Occipital lobe (tissue), 2 donors: Measurements from ENCODE around the gene MYO1C. TPM values are rescaled to one million over a fixed set of nuclear protein-coding genes. Genes with fewer than 3 reads are reported as not detected.
"Not testable (repeated sequence)": the region's sequence is repeated elsewhere in the genome, so short reads cannot be mapped to it uniquely, and the experiment has no call there.

Source experiments
- DNase-seq: peaks from one replicate; lab custom pipeline; 2025; lab: John Stamatoyannopoulos, UW
- total RNA-seq: library from RNA; depleted of rRNA; stranded (reverse); fragments of >200 nt; gene quantifications from one replicate; pipeline ENCODE4 v1.2.3, GENCODE V29; 2014

The MYO1C gene
- total RNA-seq, 1 donor from 2014 or later = 7.3 TPM

DNA sequence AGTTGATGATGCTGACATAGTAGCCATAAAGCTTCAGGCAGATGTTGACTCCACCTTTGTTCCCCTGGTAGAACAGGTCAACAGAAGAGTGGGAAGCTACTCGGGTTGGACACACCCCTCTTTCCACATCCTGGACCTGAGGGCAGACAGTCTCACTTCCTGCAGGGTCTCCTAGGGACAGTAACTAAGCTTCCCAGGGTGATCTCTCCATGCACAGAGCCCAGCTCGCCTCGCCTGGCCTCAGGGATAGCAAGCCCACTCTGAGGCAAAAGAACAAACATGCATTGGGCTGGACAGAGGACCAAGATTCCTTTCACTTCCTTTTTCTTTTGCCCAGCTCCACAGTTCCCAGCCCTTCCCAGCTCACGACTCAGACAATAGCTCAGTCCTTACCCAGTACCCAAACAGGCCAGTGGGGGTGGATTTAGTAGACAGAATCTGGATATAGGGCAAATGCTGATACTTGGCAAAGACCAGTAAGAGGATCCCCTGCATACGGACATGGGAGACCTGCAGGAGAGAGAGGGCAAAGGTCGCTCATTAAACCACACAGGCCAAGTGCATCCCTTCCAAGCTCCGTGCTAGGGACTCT, 16.9 kb upstream of the MYO1C start:
- DNase-seq = no peak

DNA sequence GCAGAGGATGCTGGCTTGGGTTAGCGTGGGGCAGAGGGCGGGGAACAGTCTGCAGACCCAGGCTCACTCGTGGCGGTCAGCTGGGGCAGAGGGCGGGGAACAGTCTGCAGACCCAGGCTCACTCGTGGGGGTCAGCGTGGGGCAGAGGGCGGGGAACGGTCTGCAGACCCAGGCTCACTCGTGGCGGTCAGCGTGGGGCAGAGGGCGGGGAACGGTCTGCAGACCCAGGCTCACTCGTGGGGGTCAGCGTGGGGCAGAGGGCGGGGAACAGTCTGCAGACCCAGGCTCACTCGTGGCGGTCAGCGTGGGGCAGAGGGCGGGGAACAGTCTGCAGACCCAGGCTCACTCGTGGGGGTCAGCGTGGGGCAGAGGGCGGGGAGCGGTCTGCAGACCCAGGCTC, 16.2 kb upstream of the MYO1C start:
- DNase-seq = not testable (repeated sequence)

DNA sequence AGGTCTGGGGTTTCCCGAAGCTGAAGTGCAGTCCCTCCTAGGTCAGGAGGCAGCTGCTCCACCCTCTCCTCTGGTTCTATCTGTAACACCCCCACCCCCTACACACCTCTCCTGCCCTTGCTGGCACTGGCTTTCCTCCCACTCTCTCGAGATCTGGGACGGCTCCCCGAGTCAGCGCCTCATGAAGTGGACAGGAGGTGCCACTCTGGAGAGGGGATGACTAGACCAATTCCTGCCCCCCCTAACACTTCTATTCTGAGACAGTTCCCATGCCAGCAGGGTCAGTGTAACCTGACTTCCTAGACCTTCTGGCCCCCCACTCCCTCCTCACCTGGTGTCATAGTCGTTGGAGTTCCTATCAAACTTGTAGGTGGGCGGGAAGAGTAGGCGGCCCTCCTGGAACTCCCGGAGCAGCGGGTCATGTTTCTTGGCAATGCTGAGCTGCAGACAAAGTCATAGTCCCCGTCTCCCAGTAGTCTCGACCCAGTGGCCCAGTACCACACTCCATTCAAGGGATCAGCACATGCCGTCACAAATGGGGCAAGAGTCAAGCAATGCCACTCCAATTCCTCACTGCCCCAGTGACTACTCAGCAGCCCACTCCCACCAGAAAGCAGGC, 14.3 kb upstream of the MYO1C start:
- DNase-seq = no peak

DNA sequence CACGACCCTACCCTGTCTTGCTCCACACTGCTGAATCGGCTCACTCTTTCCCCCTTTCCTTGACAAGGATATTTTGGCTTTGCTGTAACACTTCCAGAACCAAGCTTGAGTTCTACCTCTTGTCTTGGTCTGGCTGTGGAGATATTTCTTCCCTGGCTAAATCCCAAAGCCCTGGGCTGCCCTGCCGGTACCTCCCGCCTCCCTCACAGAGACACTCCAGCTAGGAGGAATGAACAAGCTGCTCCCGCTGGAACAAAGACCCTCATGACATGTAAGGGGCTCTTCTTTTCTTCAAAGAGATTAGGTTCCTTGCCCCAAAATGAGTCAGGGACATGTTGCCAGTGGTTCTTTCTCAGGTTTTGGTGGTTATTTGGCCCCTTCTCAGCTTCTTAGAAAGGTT, 13.1 kb upstream of the MYO1C start:
- no peak for DNase-seq

DNA sequence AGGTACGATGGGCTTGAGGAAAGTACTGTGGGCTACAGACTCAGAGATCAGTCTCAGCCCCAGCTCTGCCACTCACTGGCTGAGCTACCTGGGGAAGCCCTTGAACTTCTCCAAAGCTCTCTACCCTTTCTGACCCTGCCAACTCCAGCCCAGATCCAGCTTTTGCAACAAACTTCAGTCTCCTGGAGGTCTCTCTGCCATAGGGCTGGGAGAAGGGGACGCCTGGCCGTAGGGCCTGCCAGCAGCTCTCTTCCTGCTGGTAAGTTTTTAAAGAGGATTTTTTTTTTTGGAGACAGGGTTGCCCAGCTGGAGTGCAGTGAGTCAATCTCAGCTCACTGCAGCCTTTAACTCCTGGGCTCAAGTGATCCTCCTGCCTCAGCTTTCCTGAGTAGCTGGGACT, 12.4 kb upstream of the MYO1C start:
- no peak for DNase-seq

DNA sequence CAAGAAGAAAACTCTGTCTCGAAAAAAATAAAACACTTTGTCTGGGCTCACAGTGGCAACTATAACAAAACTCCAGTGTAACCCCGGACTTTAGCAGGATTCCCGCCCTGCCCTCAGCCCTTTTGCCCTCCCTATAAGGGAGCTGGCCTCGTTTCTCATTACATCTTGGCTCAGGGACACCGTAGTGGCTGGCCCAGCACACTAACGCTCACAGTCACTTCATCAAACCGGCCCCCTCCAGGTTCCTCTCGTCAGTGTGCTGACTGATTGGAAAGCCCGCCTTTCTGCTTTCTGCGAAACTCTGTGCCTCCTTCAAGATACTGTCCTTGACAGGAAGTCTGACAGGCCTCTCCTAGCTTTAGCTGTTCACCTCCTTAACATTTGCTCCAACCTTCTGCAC, 11.2 kb upstream of the MYO1C start:
- DNase-seq = no peak

DNA sequence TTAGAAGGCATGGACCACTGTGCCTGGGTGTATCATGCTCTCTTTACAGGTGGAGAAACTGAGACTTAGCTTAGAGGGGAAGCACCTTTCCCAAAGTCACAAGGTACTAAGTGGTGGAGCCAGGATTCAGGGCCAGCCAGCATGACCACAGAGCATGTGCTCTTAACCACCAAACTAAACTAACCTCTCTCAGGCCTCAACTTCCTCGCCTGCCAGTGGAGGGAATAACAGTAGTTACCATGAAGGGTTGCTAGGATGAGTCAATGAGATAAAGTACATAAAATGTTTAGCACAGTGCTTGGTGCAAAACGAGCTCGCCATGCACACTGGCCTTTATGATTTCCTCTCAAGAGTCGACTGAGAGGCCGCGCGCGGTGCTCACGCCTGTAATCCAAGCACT, 6.4 kb upstream of the MYO1C start:
- no peak for DNase-seq

DNA sequence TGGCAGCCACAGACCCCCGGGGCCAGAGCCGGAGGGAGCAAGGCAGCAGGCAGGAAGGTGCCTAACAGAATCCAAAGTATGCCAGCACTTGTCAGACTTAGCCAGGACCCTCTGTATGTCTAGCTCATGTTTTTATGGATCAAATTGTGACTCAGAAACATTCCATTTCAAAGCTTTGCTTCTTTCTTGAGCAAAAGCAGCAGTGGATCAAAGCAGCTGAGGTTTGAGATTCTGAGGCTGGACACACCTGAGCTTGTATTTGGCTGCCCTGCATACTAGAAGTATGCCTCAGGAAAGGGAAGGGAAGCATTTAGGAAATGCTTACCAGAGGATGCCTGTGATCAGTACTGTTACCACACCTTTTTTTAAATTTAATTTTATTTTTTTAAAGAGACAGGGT, 5.7 kb upstream of the MYO1C start:
- no peak for DNase-seq

DNA sequence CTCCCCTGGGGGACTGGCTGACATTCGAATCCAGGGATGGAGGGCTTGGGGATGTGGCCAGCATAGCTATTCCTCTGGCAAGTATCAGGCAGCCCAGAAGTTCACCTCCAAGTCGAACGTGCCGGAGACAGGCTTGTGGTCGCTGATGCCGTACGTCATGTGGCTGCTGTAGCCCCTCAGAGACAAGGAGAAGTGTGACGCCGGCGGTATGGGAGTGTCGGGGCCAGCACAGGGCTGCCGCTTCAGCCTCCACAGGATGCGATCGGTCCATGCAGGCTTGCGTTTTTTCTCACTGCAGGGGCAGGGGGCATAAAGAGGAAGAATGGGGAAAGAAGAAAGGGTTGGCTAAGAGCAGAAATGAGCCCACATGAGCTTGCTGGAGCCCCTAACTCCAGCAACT, 5.3 kb upstream of the MYO1C start:
- no peak for DNase-seq

DNA sequence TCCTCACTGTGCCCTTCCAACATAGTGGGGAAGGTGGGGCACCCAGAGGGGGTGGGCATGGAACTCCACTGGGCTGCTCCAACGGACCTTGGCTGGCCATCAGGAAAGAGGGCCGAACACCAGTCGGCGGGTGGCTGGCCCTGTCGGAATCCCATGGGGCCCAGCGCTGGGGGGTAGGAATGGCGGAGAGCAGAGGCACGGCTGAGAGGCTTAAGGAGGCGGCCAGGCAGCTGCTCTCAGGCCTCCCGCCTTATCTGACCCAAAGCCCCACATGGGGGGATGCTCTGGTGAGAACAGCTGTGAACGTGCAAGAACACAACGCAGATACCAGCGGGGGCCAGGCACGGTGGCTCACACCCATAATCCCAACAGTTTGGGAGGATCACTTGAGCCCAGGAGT, 4.4 kb upstream of the MYO1C start:
- DNase-seq = no peak

DNA sequence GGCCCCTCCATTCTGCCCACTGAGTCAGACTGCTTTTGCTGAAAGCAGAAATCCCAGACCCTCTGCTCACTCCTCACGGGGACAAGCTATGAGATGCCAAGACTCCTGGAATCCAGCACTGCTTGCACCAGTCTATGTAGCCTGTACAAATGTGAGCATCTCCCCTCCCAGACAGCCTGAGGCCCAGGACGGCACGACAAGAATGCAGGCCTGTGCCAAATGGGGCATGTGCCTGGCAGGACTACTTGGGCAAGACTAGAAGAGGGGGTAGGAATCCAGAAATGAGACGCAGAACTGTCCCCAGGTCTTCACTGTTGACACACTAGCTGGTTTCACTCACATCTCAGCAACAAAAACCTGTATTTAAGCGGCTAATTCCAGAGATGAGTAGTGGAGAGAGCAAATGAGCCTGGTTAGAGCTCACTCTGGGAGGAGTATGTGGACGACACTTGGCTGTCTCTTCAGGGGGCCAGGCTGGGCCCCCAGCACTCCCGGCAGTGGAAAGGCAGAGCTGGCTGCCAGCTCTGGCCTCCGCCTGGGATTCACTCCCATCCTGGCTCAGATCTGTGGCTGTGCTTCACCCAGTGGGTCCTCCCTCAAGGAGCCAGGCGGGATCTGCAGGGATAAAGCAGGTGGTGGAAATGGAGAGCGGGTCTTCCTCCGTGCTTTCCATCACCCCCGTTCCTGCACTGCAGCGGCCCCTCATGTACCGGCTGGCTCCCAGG, 2.9 kb upstream of the MYO1C start:
- no peak for DNase-seq

DNA sequence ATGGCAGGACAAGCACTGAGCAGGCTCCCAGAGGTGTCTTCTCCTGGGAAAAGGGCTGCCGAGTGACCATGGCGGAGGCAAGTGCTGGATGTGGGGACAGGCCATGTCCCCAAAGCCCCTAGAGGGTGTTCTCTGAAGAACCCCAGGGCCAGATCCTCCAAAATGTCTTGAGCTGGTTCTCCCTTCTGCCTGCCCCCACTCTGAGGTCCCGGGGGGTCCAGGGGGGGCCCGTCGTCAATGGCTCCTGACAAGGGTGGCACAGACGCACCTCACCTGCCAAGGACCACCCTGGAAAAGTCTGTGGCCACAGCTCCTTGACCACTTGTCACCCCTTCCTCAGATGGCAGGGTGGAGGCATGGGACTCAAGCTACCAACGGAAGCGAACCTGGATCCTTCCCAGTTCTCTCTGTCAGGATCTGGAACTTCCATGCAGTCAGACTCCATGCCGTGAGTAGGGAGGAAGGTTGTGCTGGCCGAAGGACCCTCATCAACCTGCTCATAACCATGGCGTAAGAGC, 2.3 kb upstream of the MYO1C start:
- no peak for DNase-seq

DNA sequence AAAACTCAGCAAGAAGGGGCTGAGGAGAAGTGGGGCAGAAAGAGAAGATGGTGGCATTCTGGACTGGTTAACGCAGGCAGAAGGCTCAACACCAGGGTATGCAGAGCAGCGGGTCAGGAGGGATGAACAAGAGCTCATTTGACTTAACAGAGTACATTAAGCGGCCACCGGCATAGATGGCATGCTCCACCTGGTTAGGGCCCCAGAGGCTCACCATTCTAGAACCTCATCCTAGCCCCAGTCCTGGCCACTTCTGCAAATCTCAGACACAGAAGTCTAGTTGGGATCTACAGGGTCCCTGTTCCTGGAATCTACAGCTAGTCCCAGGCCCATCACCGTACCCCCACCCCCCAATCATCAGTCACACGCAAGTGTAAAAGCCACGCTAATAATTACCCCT, 1.7 kb upstream of the MYO1C start:
- DNase-seq = no peak

DNA sequence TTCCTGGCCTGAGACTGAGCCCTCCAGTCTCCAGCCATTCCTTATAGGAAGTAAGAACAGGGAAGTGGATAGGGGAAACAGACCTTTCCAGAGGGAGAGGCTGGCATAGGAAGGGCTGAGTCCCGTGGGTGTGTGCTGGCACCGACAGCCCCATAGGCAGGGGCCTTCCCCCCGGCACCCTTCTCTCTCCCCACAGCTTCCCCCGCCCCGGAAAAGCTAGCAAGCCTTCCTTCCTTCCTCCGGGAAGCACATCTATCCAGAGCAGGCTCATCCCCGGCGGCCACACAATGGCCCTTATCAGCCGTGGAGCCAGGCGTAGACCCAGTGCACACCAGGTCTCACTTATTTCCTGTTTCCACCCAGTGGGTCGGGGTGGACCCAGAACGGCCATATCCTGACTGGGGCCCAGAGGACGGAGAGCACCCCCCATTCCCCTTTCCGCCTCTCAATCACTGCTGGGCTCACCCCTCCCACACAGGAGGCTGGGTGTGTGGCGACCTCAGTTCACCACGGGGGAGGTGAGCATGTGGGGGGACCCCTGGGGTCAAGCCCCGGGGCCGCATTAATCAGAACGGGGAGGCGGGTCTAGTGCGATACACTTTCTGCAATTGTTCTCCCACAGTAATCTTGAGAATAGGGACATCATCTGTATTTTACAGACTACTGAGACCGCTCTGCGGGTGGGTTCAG, 950 bp upstream of the MYO1C start:
- DNase-seq = no peak

DNA sequence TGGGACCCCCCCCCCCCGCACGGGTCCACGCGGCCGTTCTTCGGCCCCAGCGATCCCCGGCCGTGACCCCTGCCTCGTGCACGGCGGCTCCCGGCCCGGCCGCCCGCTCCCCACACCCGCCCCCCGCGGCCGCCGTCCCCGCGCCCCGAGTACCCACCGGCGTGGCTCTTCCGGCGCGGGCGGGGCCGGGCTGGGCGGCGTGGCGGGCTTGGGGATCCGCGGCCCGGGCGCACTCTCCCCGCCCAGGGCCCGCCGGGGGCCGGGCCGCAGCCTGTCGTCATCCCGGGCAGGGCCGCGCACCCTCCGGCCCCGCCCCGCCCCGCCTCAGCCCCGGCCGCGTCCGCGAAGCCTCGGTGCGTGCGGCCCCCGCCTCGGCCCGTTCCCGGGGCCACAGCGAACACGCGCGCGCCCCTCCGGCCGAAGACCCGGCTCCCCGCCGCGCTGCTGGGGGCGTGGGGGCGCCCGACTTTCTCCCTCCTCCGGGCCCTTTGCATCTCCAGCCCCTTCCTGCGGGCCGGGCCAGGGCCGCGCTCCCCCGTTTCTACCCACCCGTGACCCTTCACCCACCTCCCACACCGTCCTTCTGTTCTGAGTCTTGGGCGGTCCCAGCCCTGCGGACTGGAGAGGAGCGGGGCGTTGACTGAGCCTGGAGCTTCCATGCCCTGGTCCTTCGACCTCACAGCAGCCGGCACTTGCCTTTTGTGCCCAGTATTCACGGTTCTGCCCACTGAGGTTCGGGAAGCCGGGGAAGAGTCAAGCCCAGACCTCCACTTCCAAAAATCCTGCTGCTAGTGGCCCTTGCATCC, 840 bp downstream of the MYO1C start:
- no peak for DNase-seq

DNA sequence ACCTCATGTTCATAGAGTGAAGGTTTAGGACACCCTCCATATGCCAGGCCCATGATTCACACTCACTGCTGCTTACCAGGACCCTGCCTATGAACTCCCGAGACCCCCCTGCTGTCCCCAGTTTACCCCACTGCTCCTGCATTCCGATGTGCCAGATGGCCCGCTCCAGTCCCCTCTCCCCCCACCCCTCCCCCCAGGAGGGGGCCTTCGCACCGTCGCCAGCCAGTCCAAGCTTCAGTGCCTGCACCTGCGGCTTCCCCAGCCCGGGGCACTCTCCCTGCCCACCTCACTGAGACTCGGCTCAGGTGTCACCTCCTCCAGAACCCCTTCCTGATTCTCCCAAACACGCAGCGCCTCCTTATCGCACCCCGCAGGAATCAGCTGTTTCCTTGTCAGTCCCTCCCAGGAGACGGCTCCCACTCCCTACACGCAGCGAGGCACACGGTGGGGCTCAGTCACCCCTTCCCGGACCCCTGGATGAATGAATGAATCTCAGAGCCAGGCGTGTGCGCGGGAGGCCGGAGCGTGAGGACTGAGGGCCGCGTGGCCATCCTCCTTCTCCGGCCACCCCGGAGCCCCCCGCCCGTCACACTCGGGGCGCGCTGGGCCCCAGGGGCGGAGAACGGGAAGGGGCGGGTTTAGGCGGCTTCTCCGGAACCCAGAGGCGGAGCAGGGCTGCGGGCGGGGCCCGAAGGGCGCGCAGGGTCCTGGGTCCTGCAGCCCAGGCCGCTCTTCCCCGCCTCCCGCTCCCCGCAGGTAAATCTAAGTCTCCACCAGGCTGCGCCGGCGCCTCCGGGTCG, 1.6 kb downstream of the MYO1C start:
- DNase-seq = no peak

DNA sequence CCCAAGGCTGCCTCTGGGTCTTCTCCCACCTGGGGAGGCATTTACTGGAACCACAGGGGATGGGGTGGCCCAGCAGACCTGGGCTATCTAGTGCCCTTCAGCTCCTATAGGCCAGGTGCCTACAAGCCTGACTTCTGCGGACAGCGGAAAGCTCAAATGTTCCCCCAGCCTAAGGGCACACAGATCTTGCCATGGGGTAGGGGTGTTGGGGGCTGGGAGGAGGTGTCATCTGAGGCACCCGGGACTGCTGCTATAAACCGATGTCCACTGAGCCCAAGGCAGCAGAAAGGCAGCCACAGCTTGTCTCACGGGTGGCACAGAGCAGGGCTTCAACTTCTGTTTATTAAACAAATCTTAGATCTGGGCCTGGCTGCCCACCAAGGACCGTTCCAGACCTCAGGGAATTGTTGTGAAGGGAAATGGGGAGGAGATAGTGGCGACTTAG, 3.6 kb downstream of the MYO1C start:
- DNase-seq = no peak

DNA sequence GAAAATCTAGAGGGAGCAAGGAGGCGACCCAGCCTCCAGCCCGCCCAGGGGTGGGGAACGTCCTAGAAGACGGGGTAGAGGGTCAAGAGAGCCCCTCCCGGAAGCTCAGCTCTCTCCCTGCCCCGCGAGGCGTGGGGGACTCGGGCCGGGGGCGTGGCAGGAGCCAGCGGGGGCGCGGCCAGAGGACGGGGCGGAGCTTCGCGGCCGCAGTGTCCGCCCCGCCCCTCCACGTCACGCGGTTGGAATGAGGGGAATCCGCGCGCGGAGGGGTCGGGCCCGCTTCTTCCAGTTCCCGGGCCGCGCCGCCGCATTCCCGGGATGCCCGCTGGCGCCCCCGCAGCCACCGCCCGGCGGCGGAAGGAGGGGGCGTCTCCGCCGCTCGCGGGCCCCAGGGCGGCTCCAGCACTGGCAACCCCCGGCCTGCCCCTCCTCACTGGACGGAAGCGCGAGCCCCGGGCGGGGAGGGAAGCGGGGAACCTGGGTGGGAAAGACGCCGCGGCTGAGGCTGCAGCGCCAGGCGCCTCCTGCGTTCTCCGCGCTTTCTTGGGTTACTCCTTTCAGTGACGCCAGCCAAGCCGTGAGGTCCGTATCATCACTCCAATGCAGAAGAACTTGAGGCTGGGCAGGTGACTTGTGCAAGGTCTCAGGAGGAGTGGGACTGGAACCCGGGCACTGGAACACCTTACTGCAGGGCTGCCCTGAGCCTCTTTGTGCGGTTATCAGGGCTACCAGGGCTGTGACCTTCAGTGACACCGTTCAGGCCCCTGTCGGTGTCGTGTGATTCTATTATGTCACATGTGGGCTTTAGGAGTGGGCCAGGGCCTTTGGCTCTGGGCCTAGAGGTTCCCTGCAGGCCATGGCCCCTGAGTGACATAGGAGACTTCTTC, 4.3 kb downstream of the MYO1C start:
- DNase-seq = peak; percentile 63
